ENCODE measurements around the gene PRKRA.

The PRKRA gene

GRCh38 chr2:178391701-178392100 lies 59.3 kb downstream of the PRKRA start:
- DNase-seq (ENCODE audit: low spot score): no peak
- H3K27me3 Mint-ChIP-seq (ENCODE audit: low read depth): peaks cover 27% of the 10 kb centered on the region
- H3K27ac Mint-ChIP-seq: no peak overlapping the region
- peaks cover 3% of the 10 kb centered on the region for H3K36me3 Mint-ChIP-seq (ENCODE audit: low read depth)
- no peaks in the 10 kb centered on the region for H3K9me3 Mint-ChIP-seq
- H3K4me3 Mint-ChIP-seq: no peak overlapping the region
- peaks cover 9% of the 10 kb centered on the region for H3K4me1 Mint-ChIP-seq (ENCODE audit: low read depth)

GRCh38 chr2:178388287-178388686 lies 62.7 kb downstream of the PRKRA start:
- DNase-seq (ENCODE audit: low spot score): no peak
- peaks cover 14% of the 10 kb centered on the region for H3K4me1 Mint-ChIP-seq (ENCODE audit: low read depth)
- H3K27ac Mint-ChIP-seq: no peak overlapping the region
- peaks cover 11% of the 10 kb centered on the region for H3K27me3 Mint-ChIP-seq (ENCODE audit: low read depth)
- no peak overlapping the region for H3K4me3 Mint-ChIP-seq
- H3K36me3 Mint-ChIP-seq (ENCODE audit: low read depth): peaks cover 3% of the 10 kb centered on the region
- H3K9me3 Mint-ChIP-seq: no peaks in the 10 kb centered on the region

- Mint-ChIP-seq H3K4me3 (no peak overlapping the region), H3K27ac (peak overlapping the region; percentile 56), H3K4me1 (ENCODE audit: low read depth) (peaks cover 12% of the 10 kb centered on the region), H3K27me3 (ENCODE audit: low read depth) (peaks cover 6% of the 10 kb centered on the region), H3K36me3 (ENCODE audit: low read depth) (peaks cover 3% of the 10 kb centered on the region), H3K9me3 (no peaks in the 10 kb centered on the region)
- no peak for DNase-seq (ENCODE audit: low spot score)
Measured at GRCh38 chr2:178386986-178387597, 63.9 kb downstream of the PRKRA start.

- H3K27me3 Mint-ChIP-seq (ENCODE audit: low read depth): peaks cover 3% of the 10 kb centered on the region
- no peak overlapping the region for H3K4me3 Mint-ChIP-seq
- H3K27ac Mint-ChIP-seq: no peak overlapping the region
- H3K4me1 Mint-ChIP-seq (ENCODE audit: low read depth): peaks cover 14% of the 10 kb centered on the region
- no peak for DNase-seq (ENCODE audit: low spot score)
- H3K9me3 Mint-ChIP-seq: no peaks in the 10 kb centered on the region
- peaks cover 3% of the 10 kb centered on the region for H3K36me3 Mint-ChIP-seq (ENCODE audit: low read depth)
Measured at GRCh38 chr2:178385595-178386148, 65.3 kb downstream of the PRKRA start.

GRCh38 chr2:178383718-178384117 lies 67.3 kb downstream of the PRKRA start:
- Mint-ChIP-seq H3K27me3 (ENCODE audit: low read depth) (no peaks in the 10 kb centered on the region), H3K4me3 (no peak overlapping the region), H3K36me3 (ENCODE audit: low read depth) (peaks cover 3% of the 10 kb centered on the region), H3K27ac (no peak overlapping the region), H3K4me1 (ENCODE audit: low read depth) (peaks cover 14% of the 10 kb centered on the region), H3K9me3 (no peaks in the 10 kb centered on the region)
- DNase-seq (ENCODE audit: low spot score): no peak
